ENCODE measurements around the gene SYT9.

The SYT9 gene

DNA sequence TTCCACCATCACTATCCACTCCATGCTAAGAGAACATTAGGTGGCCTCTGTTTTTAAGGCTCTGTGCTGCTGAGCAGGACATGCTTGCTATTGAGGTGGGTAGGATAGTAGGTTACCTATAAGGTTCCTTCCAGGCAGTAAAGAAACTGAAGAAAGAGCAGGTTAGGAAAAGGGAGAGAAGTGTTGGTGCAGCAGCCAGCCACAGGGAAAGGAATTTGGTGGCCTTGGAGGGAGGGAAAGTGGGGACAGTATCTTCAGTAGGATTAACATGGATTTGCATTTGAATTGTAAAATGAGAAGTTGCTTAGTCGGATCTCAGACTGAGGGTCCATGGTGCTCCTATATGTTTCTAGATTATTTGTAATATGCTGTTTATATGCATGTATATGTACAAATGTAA is 184.4 kb downstream of the SYT9 start:
- Mint-ChIP-seq H3K36me3 (ENCODE audit: low read depth) (no peaks in the 10 kb centered on the region), H3K27me3 (ENCODE audit: low read depth, poor library complexity) (peaks cover 8% of the 10 kb centered on the region), H3K4me1 (peaks cover 16% of the 10 kb centered on the region), H3K27ac (no peak overlapping the region), H3K4me3 (no peak overlapping the region), H3K9me3 (no peaks in the 10 kb centered on the region)
- no peak for DNase-seq
- TF ChIP-seq, protein P1, sequence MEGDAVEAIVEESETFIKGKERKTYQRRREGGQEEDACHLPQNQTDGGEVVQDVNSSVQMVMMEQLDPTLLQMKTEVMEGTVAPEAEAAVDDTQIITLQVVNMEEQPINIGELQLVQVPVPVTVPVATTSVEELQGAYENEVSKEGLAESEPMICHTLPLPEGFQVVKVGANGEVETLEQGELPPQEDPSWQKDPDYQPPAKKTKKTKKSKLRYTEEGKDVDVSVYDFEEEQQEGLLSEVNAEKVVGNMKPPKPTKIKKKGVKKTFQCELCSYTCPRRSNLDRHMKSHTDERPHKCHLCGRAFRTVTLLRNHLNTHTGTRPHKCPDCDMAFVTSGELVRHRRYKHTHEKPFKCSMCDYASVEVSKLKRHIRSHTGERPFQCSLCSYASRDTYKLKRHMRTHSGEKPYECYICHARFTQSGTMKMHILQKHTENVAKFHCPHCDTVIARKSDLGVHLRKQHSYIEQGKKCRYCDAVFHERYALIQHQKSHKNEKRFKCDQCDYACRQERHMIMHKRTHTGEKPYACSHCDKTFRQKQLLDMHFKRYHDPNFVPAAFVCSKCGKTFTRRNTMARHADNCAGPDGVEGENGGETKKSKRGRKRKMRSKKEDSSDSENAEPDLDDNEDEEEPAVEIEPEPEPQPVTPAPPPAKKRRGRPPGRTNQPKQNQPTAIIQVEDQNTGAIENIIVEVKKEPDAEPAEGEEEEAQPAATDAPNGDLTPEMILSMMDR (IDR thresholded peaks at IDR 0.05), result no peak

DNA sequence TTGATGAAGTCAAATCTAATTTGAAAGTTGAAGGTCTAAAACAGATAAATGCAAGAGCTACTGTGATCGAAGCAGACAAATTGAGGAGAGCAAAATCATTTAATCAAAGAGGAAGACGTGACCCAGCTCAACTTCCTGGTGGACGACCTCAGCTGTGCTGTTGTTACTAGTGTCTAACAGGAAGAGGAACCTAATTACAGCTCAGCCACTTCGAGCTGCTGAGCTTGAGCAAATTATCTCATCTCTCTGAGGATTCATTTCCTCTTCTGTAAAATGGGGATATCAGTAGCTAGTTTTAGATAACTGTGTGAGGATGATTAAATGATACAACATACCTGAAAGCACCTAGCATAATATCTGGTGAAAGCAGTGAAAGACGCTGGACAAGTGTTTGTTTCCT is 185.0 kb downstream of the SYT9 start:
- TF ChIP-seq, protein P1 (IDR thresholded peaks at IDR 0.05), result no peak
- Mint-ChIP-seq H3K4me1 (peaks cover 16% of the 10 kb centered on the region), H3K27ac (no peak overlapping the region), H3K4me3 (no peak overlapping the region), H3K9me3 (no peaks in the 10 kb centered on the region), H3K36me3 (ENCODE audit: low read depth) (no peaks in the 10 kb centered on the region), H3K27me3 (ENCODE audit: low read depth, poor library complexity) (peaks cover 8% of the 10 kb centered on the region)
- DNase-seq, result no peak

- Mint-ChIP-seq H3K27ac (no peak overlapping the region), H3K36me3 (ENCODE audit: low read depth) (no peaks in the 10 kb centered on the region), H3K4me3 (no peak overlapping the region), H3K27me3 (ENCODE audit: low read depth, poor library complexity) (peaks cover 8% of the 10 kb centered on the region), H3K4me1 (peaks cover 16% of the 10 kb centered on the region), H3K9me3 (no peaks in the 10 kb centered on the region)
- TF ChIP-seq, protein P1 (IDR thresholded peaks at IDR 0.05), result no peak
- no peak for DNase-seq
Measured at GRCh38 chr11:7437696-7438095, 186.0 kb downstream of the SYT9 start.

DNA sequence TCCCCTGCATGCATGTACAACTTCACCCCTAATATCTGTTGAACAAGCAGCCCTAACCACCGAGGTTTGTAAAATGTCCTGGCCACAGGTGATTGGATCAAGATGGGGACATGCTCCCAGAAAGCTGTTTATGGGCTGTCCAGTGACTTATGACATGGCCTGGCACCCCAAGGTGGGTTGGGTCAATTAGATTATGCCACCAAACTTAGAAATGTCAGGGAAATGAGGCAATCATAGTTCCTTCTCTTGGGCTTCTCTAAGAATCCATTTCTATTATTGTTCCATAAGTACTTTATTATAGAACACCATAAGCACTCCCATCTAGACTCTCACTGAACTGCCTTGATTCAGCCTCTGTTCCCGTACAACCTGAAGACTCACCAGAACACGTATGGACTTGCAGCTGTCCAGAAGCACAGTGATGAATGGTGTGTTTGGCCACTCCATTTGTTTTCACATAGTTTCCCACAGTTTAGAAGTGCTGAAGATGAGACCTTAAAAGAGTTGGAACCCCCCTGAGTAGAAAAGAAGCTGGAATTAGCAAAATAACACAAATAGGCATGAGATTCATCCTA is 188.1 kb downstream of the SYT9 start:
- DNase-seq, result no peak

DNA sequence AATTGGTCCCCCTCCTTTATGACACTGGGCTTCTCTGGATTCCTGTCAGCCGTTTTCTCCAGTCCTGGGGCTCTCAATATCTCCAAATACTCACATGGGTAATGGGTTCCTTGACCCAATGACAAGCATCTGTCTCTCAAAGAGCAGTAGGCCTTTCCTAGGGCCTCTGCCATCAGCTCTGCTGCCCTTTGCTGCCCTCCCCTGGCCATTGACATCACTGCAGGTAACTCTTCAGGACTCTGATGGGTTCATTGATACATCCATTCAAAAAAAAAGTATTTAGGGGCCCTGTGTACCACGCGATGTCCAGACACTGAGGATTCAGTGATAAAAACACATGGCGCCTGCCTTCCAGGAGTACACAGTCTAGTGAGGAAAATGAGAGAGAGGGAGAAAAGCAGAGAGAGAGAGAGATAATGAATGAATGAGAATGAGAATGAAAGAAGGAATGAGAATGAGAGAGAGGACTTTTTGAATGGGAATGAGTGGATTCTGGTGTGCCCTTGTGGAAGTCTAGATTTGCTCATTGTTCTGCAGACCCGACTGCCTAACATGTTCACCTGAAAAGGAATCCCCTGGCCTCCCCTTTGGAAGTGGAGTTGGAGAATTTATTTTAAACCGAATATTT is 191.0 kb downstream of the SYT9 start:
- H3K27me3 Mint-ChIP-seq (ENCODE audit: low read depth, poor library complexity), result peaks cover 8% of the 10 kb centered on the region
- H3K4me3 Mint-ChIP-seq, result no peak overlapping the region
- H3K36me3 Mint-ChIP-seq (ENCODE audit: low read depth), result no peaks in the 10 kb centered on the region
- H3K27ac Mint-ChIP-seq, result no peak overlapping the region
- H3K9me3 Mint-ChIP-seq, result no peaks in the 10 kb centered on the region
- TF ChIP-seq, protein P1 (IDR thresholded peaks at IDR 0.05), result peak; percentile 85
- DNase-seq, result peak; percentile 86
- peaks cover 26% of the 10 kb centered on the region for H3K4me1 Mint-ChIP-seq

More for the DNA sequence above, 188.1 kb downstream of the SYT9 start:
- no peak overlapping the region for H3K27ac Mint-ChIP-seq
- no peaks in the 10 kb centered on the region for H3K36me3 Mint-ChIP-seq (ENCODE audit: low read depth)
- H3K4me3 Mint-ChIP-seq, result no peak overlapping the region
- H3K9me3 Mint-ChIP-seq, result no peaks in the 10 kb centered on the region
- peaks cover 27% of the 10 kb centered on the region for H3K4me1 Mint-ChIP-seq
- peaks cover 8% of the 10 kb centered on the region for H3K27me3 Mint-ChIP-seq (ENCODE audit: low read depth, poor library complexity)
- TF ChIP-seq, protein P1 (IDR thresholded peaks at IDR 0.05), result no peak
